ENCODE data around the gene WNT6.

Gene WNT6

GRCh38 chr2:218857371-218858137 lies 2.1 kb upstream of the WNT6 start:
- peaks cover 9% of the 10 kb centered on the region for H3K4me1 Mint-ChIP-seq (ENCODE audit: low read depth)
- H3K4me3 Mint-ChIP-seq: no peak overlapping the region
- no peaks in the 10 kb centered on the region for H3K9me3 Mint-ChIP-seq
- H3K36me3 Mint-ChIP-seq (ENCODE audit: low read depth): no peaks in the 10 kb centered on the region
- H3K27ac Mint-ChIP-seq: no peak overlapping the region
- DNase-seq (ENCODE audit: low spot score): no peak
- peaks cover 87% of the 10 kb centered on the region for H3K27me3 Mint-ChIP-seq (ENCODE audit: low read depth)

- Mint-ChIP-seq H3K4me1 (ENCODE audit: low read depth) (peaks cover 8% of the 10 kb centered on the region), H3K36me3 (ENCODE audit: low read depth) (no peaks in the 10 kb centered on the region), H3K27me3 (ENCODE audit: low read depth) (peaks cover 87% of the 10 kb centered on the region), H3K9me3 (no peaks in the 10 kb centered on the region), H3K27ac (no peak overlapping the region), H3K4me3 (no peak overlapping the region)
- no peak for DNase-seq (ENCODE audit: low spot score)
Measured at GRCh38 chr2:218858138-218858445, 1.5 kb upstream of the WNT6 start.

- Mint-ChIP-seq H3K27me3 (ENCODE audit: low read depth) (peaks cover 86% of the 10 kb centered on the region), H3K36me3 (ENCODE audit: low read depth) (no peaks in the 10 kb centered on the region), H3K4me1 (ENCODE audit: low read depth) (peaks cover 6% of the 10 kb centered on the region), H3K9me3 (no peaks in the 10 kb centered on the region), H3K4me3 (peak overlapping the region; percentile 22), H3K27ac (no peak overlapping the region)
- DNase-seq (ENCODE audit: low spot score): no peak
Measured at GRCh38 chr2:218858671-218859555, 692 bp upstream of the WNT6 start.

- H3K4me1 Mint-ChIP-seq (ENCODE audit: low read depth): peaks cover 6% of the 10 kb centered on the region
Measured at GRCh38 chr2:218859988-218860831, 605 bp downstream of the WNT6 start.

GRCh38 chr2:218860950-218861381 lies 1.4 kb downstream of the WNT6 start:
- peaks cover 6% of the 10 kb centered on the region for H3K4me1 Mint-ChIP-seq (ENCODE audit: low read depth)
- no peak overlapping the region for H3K4me3 Mint-ChIP-seq
- no peaks in the 10 kb centered on the region for H3K9me3 Mint-ChIP-seq
- H3K36me3 Mint-ChIP-seq (ENCODE audit: low read depth): no peaks in the 10 kb centered on the region
- peaks cover 76% of the 10 kb centered on the region for H3K27me3 Mint-ChIP-seq (ENCODE audit: low read depth)
- H3K27ac Mint-ChIP-seq: no peak overlapping the region
- no peak for DNase-seq (ENCODE audit: low spot score)

More at GRCh38 chr2:218859988-218860831, 605 bp downstream of the WNT6 start:
- Mint-ChIP-seq H3K36me3 (ENCODE audit: low read depth) (no peaks in the 10 kb centered on the region), H3K27ac (no peak overlapping the region), H3K4me3 (peak overlapping the region; percentile 34), H3K27me3 (ENCODE audit: low read depth) (peaks cover 79% of the 10 kb centered on the region), H3K9me3 (no peaks in the 10 kb centered on the region)
- DNase-seq (ENCODE audit: low spot score): no peak

GRCh38 chr2:218861645-218862318 lies 2.2 kb downstream of the WNT6 start:
- no peak overlapping the region for H3K4me3 Mint-ChIP-seq
- no peaks in the 10 kb centered on the region for H3K9me3 Mint-ChIP-seq
- DNase-seq (ENCODE audit: low spot score): no peak
- H3K4me1 Mint-ChIP-seq (ENCODE audit: low read depth): peaks cover 4% of the 10 kb centered on the region
- no peaks in the 10 kb centered on the region for H3K36me3 Mint-ChIP-seq (ENCODE audit: low read depth)
- H3K27ac Mint-ChIP-seq: no peak overlapping the region
- H3K27me3 Mint-ChIP-seq (ENCODE audit: low read depth): peaks cover 71% of the 10 kb centered on the region

GRCh38 chr2:218863021-218863520 lies 3.5 kb downstream of the WNT6 start:
- no peak for DNase-seq (ENCODE audit: low spot score)
- H3K9me3 Mint-ChIP-seq: no peaks in the 10 kb centered on the region
- no peak overlapping the region for H3K4me3 Mint-ChIP-seq
- H3K36me3 Mint-ChIP-seq (ENCODE audit: low read depth): no peaks in the 10 kb centered on the region
- peaks cover 4% of the 10 kb centered on the region for H3K4me1 Mint-ChIP-seq (ENCODE audit: low read depth)
- peaks cover 67% of the 10 kb centered on the region for H3K27me3 Mint-ChIP-seq (ENCODE audit: low read depth)
- H3K27ac Mint-ChIP-seq: no peak overlapping the region

GRCh38 chr2:218865396-218865795 lies 5.8 kb downstream of the WNT6 start:
- Mint-ChIP-seq H3K36me3 (ENCODE audit: low read depth) (no peaks in the 10 kb centered on the region), H3K4me3 (no peak overlapping the region), H3K27ac (no peak overlapping the region), H3K9me3 (no peaks in the 10 kb centered on the region), H3K4me1 (ENCODE audit: low read depth) (peaks cover 1% of the 10 kb centered on the region), H3K27me3 (ENCODE audit: low read depth) (peaks cover 73% of the 10 kb centered on the region)
- no peak for DNase-seq (ENCODE audit: low spot score)

- DNase-seq (ENCODE audit: low spot score): no peak
- no peaks in the 10 kb centered on the region for H3K4me1 Mint-ChIP-seq (ENCODE audit: low read depth)
- H3K27me3 Mint-ChIP-seq (ENCODE audit: low read depth): peaks cover 73% of the 10 kb centered on the region
- H3K27ac Mint-ChIP-seq: no peak overlapping the region
- H3K4me3 Mint-ChIP-seq: no peak overlapping the region
- H3K9me3 Mint-ChIP-seq: no peaks in the 10 kb centered on the region
- no peaks in the 10 kb centered on the region for H3K36me3 Mint-ChIP-seq (ENCODE audit: low read depth)
Measured at GRCh38 chr2:218865999-218866398, 6.4 kb downstream of the WNT6 start.

- H3K4me1 Mint-ChIP-seq (ENCODE audit: low read depth): peaks cover 3% of the 10 kb centered on the region
- H3K9me3 Mint-ChIP-seq: no peaks in the 10 kb centered on the region
- DNase-seq (ENCODE audit: low spot score): no peak
- peaks cover 69% of the 10 kb centered on the region for H3K27me3 Mint-ChIP-seq (ENCODE audit: low read depth)
- no peaks in the 10 kb centered on the region for H3K36me3 Mint-ChIP-seq (ENCODE audit: low read depth)
- H3K4me3 Mint-ChIP-seq: no peak overlapping the region
- H3K27ac Mint-ChIP-seq: no peak overlapping the region
Measured at GRCh38 chr2:218867900-218868299, 8.3 kb downstream of the WNT6 start.

GRCh38 chr2:218869064-218869463 lies 9.5 kb downstream of the WNT6 start:
- Mint-ChIP-seq H3K9me3 (no peaks in the 10 kb centered on the region), H3K27me3 (ENCODE audit: low read depth) (peaks cover 63% of the 10 kb centered on the region), H3K27ac (no peak overlapping the region), H3K4me1 (ENCODE audit: low read depth) (peaks cover 3% of the 10 kb centered on the region), H3K36me3 (ENCODE audit: low read depth) (no peaks in the 10 kb centered on the region), H3K4me3 (no peak overlapping the region)
- DNase-seq (ENCODE audit: low spot score): no peak

GRCh38 chr2:218870984-218871344 lies 11.4 kb downstream of the WNT6 start:
- no peak for DNase-seq (ENCODE audit: low spot score)
- Mint-ChIP-seq H3K27me3 (ENCODE audit: low read depth) (peaks cover 74% of the 10 kb centered on the region), H3K4me3 (no peak overlapping the region), H3K36me3 (ENCODE audit: low read depth) (no peaks in the 10 kb centered on the region), H3K4me1 (ENCODE audit: low read depth) (peaks cover 3% of the 10 kb centered on the region), H3K27ac (no peak overlapping the region), H3K9me3 (no peaks in the 10 kb centered on the region)
